ENCODE data around the gene KIF19. TPM values are rescaled to one million over a fixed set of nuclear protein-coding genes. Genes with fewer than 3 reads are reported as not detected.

KIF19 gene
- total RNA-seq, 1 experiment from 2014 or later = not detected

DNA sequence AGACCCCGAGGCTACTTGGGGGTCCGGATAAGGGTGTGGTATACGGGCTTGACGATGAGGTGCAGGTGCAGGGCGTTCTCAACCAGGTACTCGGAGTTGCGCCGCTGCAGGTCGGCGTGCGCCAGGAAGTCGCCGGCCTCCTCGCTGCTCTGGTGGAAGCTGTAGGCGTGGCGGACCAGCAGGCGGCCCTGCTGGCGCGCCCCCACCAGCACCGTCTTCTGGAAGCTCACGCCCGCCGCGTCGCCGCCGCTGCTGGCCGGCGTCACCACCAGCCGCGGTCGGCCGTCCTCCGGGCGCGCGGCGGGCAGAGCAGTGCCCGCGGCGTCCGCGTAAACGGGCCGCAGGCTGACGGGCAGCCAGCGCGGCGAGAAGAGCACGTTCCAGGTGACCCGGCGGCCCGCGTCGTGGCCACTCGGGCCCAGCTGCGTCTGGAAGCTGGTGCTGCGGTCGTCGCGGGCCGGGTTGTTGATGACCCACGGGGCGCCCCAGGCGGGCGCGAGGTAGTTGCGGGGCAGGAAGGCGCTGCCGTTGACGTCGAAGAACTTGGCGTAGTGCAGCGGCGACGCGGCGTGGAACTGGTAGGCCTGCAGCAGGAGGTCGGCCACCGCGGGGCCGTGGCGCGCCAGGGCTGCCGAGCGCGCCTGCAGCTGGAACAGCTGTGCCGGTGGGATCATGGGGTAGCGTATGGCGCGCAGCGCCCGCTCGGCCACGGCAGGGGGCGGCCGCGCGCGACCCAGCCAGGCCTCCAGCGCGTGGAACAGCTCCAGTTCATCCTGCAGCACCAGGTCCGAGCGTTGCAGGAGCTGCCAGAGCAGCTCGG is 30.8 kb downstream of the KIF19 start:
- no TSS peak for BruUV-seq (replicated peaks)
- intact Hi-C loops (cut with micrococcal nuclease; ENCODE audit: unreplicated experiment) = no loop called here
- DNase-seq (ENCODE audit: low read depth, low spot score) = no peak
- no peaks in the 10 kb centered on the region for H3K9me3 ChIP-seq (ENCODE audit: control insufficient read depth, insufficient read depth, low read depth, low read length)
- H3K27ac ChIP-seq (ENCODE audit: low read length) = no peak overlapping the region
- peaks cover 7% of the 10 kb centered on the region for H3K27me3 ChIP-seq (ENCODE audit: control insufficient read depth, insufficient read depth, low read length)
- ChIA-PET CTCF (interaction anchor here (0.5 to 0.6 kb wide), 3 partner anchors 53 to 350 kb away, joined by 3 to 6 read pairs (median 4); no protein-coding TSS in a partner anchor), POLR2A (no interaction called here)
- in situ Hi-C loops (cut with HindIII; ENCODE audit: low pct_unique_long_range_greater_than_20kb, low sequenced_read_pairs) = no loop called here
- ATAC-seq = no peak
- no peaks in the 10 kb centered on the region; the same call in 1 of the 2 replicates for H3K4me1 ChIP-seq (ENCODE audit: control insufficient read depth, insufficient read depth, low read length)
- no peaks in the 10 kb centered on the region for H3K36me3 ChIP-seq (ENCODE audit: control insufficient read depth, insufficient read depth, low read length)
- no peak overlapping the region for H3K4me3 ChIP-seq (ENCODE audit: low read depth in 2 of 2, low read length in 2 of 2)
- TF ChIP-seq SIN3A (IDR thresholded peaks at IDR 0.05; ENCODE audit: borderline replicate concordance, insufficient read depth, low read depth, low read length) (no peak), REST (IDR thresholded peaks at IDR 0.05; ENCODE audit: insufficient read depth in 1 of 2, low read depth in 2 of 2, low read length in 1 of 2) (no peak)
- TF ChIP-seq, protein P1, sequence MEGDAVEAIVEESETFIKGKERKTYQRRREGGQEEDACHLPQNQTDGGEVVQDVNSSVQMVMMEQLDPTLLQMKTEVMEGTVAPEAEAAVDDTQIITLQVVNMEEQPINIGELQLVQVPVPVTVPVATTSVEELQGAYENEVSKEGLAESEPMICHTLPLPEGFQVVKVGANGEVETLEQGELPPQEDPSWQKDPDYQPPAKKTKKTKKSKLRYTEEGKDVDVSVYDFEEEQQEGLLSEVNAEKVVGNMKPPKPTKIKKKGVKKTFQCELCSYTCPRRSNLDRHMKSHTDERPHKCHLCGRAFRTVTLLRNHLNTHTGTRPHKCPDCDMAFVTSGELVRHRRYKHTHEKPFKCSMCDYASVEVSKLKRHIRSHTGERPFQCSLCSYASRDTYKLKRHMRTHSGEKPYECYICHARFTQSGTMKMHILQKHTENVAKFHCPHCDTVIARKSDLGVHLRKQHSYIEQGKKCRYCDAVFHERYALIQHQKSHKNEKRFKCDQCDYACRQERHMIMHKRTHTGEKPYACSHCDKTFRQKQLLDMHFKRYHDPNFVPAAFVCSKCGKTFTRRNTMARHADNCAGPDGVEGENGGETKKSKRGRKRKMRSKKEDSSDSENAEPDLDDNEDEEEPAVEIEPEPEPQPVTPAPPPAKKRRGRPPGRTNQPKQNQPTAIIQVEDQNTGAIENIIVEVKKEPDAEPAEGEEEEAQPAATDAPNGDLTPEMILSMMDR (IDR thresholded peaks at IDR 0.05) = peak; percentile 19; the same call in 1 of the 2 replicates

GRCh38 chr17:74357466-74357809 is 31.4 kb downstream of the KIF19 start:
- Histone ChIP-seq H3K9me3 (ENCODE audit: control insufficient read depth, insufficient read depth, low read depth, low read length) (no peaks in the 10 kb centered on the region), H3K27me3 (ENCODE audit: control insufficient read depth, insufficient read depth, low read length) (peaks cover 7% of the 10 kb centered on the region), H3K4me1 (ENCODE audit: control insufficient read depth, insufficient read depth, low read length) (no peaks in the 10 kb centered on the region), H3K4me3 (ENCODE audit: low read depth in 2 of 2, low read length in 2 of 2) (no peak overlapping the region), H3K27ac (ENCODE audit: low read length) (no peak overlapping the region), H3K36me3 (ENCODE audit: control insufficient read depth, insufficient read depth, low read length) (no peaks in the 10 kb centered on the region)
- intact Hi-C loops (cut with micrococcal nuclease; ENCODE audit: unreplicated experiment) = no loop called here
- ATAC-seq (no peak), DNase-seq (ENCODE audit: low read depth, low spot score) (no peak)
- POLR2A ChIA-PET = no interaction called here
- TF ChIP-seq, protein P1 (IDR thresholded peaks at IDR 0.05) = no peak
- TF ChIP-seq POLR2AphosphoS5 (IDR thresholded peaks at IDR 0.05; ENCODE audit: low read depth, low read length) (no peak), TCF7L2 (IDR thresholded peaks at IDR 0.05; ENCODE audit: low read depth, low read length) (no peak), REST (IDR thresholded peaks at IDR 0.05; ENCODE audit: insufficient read depth in 1 of 2, low read depth in 2 of 2, low read length in 1 of 2) (no peak), SIN3A (IDR thresholded peaks at IDR 0.05; ENCODE audit: borderline replicate concordance, insufficient read depth, low read depth, low read length) (no peak)
- no TSS peak for BruUV-seq (replicated peaks)
- CTCF ChIA-PET = interaction anchor here (0.6 kb wide), 1 partner anchor 168 kb away, joined by 3 read pairs; no protein-coding TSS in a partner anchor
- in situ Hi-C loops (cut with HindIII; ENCODE audit: low pct_unique_long_range_greater_than_20kb, low sequenced_read_pairs) = no loop called here
